ENCODE data around the gene SLC39A10.
"Not testable (repeated sequence)": the region's sequence is repeated elsewhere in the genome, so short reads cannot be mapped to it uniquely, and the experiment has no call there.

The SLC39A10 gene

GRCh38 chr2:195645413-195645812 lies 11.6 kb upstream of the SLC39A10 start:
- FAIRE-seq: no peak

- no peak for FAIRE-seq
Measured at GRCh38 chr2:195646424-195646823, 10.6 kb upstream of the SLC39A10 start.

GRCh38 chr2:195647302-195647701 lies 9.7 kb upstream of the SLC39A10 start:
- FAIRE-seq: no peak

GRCh38 chr2:195648370-195648769 lies 8.7 kb upstream of the SLC39A10 start:
- not testable (repeated sequence) for FAIRE-seq

GRCh38 chr2:195648787-195649186 lies 8.2 kb upstream of the SLC39A10 start:
- no peak for FAIRE-seq

- no peak for FAIRE-seq
Measured at GRCh38 chr2:195649629-195650190, 7.3 kb upstream of the SLC39A10 start.

- FAIRE-seq: no peak
Measured at GRCh38 chr2:195651046-195651445, 6.0 kb upstream of the SLC39A10 start.

- FAIRE-seq: no peak
Measured at GRCh38 chr2:195652911-195653310, 4.1 kb upstream of the SLC39A10 start.

GRCh38 chr2:195656161-195656858 lies 716 bp upstream of the SLC39A10 start:
- FAIRE-seq: no peak

- no peak for FAIRE-seq
Measured at GRCh38 chr2:195657634-195658540, 861 bp downstream of the SLC39A10 start.

- peak; percentile 51 for FAIRE-seq
Measured at GRCh38 chr2:195658541-195658890, 1.5 kb downstream of the SLC39A10 start.

- FAIRE-seq: no peak
Measured at GRCh38 chr2:195659114-195659513, 2.1 kb downstream of the SLC39A10 start.

- FAIRE-seq: peak; percentile 93
Measured at GRCh38 chr2:195659982-195660890, 3.2 kb downstream of the SLC39A10 start.

GRCh38 chr2:195662138-195662537 lies 5.1 kb downstream of the SLC39A10 start:
- no peak for FAIRE-seq

GRCh38 chr2:195663007-195663406 lies 6.0 kb downstream of the SLC39A10 start:
- no peak for FAIRE-seq

GRCh38 chr2:195664528-195664927 lies 7.5 kb downstream of the SLC39A10 start:
- peak; percentile 77 for FAIRE-seq

GRCh38 chr2:195665153-195665552 lies 8.1 kb downstream of the SLC39A10 start:
- not testable (repeated sequence) for FAIRE-seq

GRCh38 chr2:195666113-195666712 lies 9.2 kb downstream of the SLC39A10 start:
- FAIRE-seq: no peak

- no peak for FAIRE-seq
Measured at GRCh38 chr2:195667974-195668373, 10.9 kb downstream of the SLC39A10 start.

GRCh38 chr2:195670191-195670590 lies 13.2 kb downstream of the SLC39A10 start:
- FAIRE-seq: no peak

GRCh38 chr2:195671563-195671962 lies 14.5 kb downstream of the SLC39A10 start:
- FAIRE-seq: no peak

- no peak for FAIRE-seq
Measured at GRCh38 chr2:195672674-195673073, 15.6 kb downstream of the SLC39A10 start.
